ENCODE results near the gene TLCD2. TPM values are rescaled to one million over a fixed set of nuclear protein-coding genes. Genes with fewer than 3 reads are reported as not detected.
A peak's percentile ranks its signal among the peaks of the same experiment; 100 is the strongest.

Gene TLCD2
- total and polyA plus RNA-seq, 2 of the 13 experiments (the other 11 are each of a cell fraction or from before 2014, with no cell fraction given): 0.90 to 1.1 TPM

- TF ChIP-seq SRSF9 (IDR thresholded peaks at IDR 0.05; ENCODE audit: borderline replicate concordance, insufficient read depth, low read depth, low read length, poor library complexity, severe bottlenecking) (no peak), GPBP1L1 (CRISPR knock-in tag; IDR thresholded peaks at IDR 0.05) (no peak), YEATS4 (CRISPR knock-in tag; IDR thresholded peaks at IDR 0.05; ENCODE audit: borderline replicate concordance) (peak; percentile 96), PHF20 (CRISPR knock-in tag; IDR thresholded peaks at IDR 0.05) (no peak), YY1 (IDR thresholded peaks at IDR 0.05; ENCODE audit: insufficient read depth, insufficient replicate concordance, low read depth, low read length) (peak; percentile 44), SP140L (CRISPR knock-in tag; IDR thresholded peaks at IDR 0.05; ENCODE audit: borderline replicate concordance) (no peak), IKZF1 (IDR thresholded peaks at IDR 0.05) (no peak), ZBTB43 (CRISPR knock-in tag; conservative IDR thresholded peaks at IDR 0.05) (peak; percentile 84), NFYC (CRISPR knock-in tag; IDR thresholded peaks at IDR 0.05) (no peak; the same call in 1 of the 2 replicates), FOXO4 (CRISPR knock-in tag; conservative IDR thresholded peaks at IDR 0.05) (no peak), DBP (CRISPR knock-in tag; IDR thresholded peaks at IDR 0.05; ENCODE audit: not compliant biosample characterization) (peak; percentile 30), ZNF276 (CRISPR knock-in tag; IDR thresholded peaks at IDR 0.05; ENCODE audit: low read depth) (0 out of 2 replicates have a peak, but pooled peaks have one; percentile 16), HNF1B (CRISPR knock-in tag; IDR thresholded peaks at IDR 0.05) (peak; percentile 99), BRF2 (CRISPR knock-in tag; IDR thresholded peaks at IDR 0.05) (peak; percentile 87; the same call in 1 of the 2 replicates), TFE3 (CRISPR knock-in tag; IDR thresholded peaks at IDR 0.05) (peak; percentile 83)
These were observed 26.4 kb upstream of the TLCD2 start (continued) for GRCh38 chr17:1736348-1737281.

Measured in HepG2 (cell line).